CD4-positive, alpha-beta T cell treated with Interferon alpha-2 for 1 hour (primary cell): Measurements from ENCODE around the gene LETM1.

Experiments used
- DNase-seq, 2 donors: peaks; one replicate each; pipeline ENCODE4 v3.0.0-alpha.2; 2020 to 2022

The LETM1 gene

DNA sequence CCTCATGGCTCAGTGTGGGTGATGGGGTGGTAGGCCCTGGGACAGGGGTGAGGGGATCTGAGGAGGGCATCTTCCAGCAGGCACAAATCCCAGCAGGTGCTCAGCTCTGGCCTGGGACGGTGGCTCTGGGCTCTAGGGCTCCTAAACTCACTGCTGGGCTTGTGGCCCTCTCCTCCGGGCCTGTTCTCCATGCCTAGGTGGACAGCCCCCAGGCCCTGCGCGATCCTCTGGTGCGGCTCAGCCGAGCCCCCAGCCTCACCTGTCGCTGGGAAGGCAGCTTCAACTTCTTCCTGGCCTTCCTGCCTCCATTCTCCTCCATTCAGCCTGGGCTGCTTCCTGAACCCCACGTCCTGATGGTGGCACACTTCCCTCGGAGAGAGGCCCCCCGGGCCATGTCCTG, 82.2 kb downstream of the LETM1 start:
- DNase-seq, result no peak

DNA sequence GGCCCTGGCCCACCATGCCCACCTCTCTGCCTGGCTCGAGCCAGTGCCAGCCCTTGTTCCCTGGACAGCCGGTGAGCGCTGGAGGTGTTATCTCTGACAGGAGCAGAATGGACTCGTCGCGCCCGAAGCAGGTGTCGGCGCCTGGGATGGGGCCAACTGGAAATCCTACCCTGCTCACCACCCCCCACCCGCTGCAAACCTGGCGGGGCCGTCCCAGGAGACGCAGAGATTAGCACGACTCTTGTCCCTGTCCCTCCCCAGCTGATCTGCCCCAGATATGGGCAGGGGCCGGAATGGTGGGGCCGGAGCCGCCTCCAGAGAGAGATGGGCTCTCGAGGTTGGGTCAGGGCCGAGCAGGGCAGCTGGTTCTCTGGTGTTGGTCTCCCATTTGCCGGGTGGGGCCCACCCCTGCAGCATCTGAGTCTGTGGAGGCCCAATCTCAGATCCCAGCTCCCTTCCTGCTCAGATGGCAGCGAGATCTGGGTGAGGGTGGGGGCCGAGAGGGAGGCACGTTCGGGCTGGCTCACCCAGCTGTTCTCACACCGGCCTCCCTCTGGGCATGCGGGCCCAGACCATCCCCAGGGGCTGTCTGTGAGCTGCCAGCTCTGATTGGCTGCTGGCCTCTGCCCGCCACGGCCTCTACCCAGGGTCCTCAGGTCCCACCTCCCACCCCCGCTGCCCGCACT, 83.0 kb downstream of the LETM1 start:
- DNase-seq, result no peak

DNA sequence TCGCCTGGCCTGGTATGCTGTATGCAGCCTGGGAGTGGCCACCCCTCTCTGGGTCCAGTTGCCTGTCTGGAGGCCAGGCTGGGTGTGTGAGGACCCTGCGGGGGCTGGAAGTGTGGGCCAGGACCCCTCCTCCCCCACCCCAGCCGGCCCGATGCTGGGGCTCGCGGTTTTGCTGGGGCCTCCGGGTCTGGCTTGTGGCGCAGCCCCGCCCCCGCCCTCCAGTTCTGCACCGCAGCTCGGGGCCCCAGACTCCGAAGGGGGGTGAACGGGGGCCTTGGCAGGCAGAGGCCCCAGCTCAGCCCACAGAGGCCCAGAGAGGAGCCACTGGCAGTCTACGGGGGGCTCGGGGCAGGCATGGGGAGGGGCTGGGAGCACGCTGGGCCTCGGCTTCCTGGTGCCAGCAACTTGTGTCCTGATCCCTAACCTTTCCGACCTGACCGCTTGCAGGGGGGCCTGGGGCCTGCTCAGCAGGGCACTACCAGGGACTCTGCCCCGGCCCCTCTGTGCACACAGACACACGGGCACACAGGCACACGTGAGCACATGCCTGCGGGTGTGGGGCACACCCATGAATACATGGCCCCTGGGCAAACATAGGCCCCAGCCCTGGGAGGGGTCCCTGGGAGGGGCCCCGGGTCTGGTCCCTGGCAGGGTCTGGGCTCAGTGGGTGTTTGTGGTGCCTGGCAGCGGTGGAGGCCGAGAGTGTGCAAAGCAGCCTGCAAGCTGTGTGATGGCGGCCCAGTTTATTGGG, 84.2 kb downstream of the LETM1 start:
- DNase-seq, result no peak

DNA sequence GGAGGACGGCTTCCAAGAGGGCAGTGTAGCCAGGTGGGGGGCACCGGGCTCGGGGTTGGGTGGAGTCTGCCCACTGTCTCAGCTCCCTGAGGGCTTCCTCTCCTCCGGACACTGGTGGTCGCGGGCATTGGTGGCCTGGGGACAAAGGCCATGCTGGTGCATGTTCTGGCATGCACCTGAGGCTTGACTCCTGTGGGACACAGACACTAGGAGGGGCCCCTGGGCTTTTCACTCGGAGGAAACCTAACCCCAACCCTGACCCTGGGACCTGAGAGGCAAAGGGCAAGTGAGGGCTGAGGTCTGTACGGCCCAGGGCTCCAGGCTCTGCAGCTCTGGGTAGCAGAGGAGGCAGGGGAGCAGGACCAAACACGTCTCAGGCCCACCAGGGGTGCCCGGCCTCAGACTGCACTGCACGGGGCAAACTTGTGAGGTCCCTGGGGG, 85.1 kb downstream of the LETM1 start:
- DNase-seq, result no peak

DNA sequence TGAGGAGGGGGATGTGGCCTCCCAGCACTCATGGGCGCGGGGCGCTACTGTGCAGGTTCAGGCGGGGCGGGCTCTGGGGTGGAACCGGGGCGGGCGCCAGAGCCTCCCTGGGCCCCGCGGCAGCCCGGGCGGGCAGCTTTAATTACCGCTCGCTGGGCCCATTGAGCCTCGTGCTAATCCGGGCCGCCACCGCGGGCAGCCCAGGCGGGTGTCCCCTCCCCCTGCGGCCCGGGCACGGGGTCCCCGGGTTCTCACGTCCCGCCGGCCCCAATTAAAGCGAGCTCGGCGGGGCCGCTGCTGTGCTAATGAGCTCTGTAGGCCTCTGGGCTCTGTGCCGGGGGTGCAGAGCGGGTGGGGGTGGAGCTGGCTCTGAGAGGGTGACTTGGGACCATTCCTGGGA, 85.7 kb downstream of the LETM1 start:
- DNase-seq, result no peak

DNA sequence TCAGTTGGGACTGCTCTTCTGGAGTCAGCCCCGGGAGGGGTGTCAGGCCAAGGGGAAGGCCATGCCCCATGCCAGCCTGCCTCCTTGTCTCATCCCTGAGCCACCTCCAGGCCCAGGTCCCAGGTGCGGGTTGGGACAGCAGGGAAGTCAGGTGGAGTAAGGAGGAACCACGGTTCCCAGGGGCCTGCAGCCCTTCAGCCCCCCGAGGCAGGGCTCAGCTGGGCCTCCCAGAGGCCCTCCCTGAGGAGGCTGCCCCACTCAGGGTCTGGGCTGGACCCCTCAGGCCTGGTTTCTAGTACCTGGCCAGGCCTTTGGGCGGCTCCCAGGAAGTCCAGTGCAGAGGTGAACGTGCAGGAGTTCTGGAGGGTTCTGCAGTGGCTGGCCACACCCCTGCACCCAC, 86.3 kb downstream of the LETM1 start:
- DNase-seq, result no peak

DNA sequence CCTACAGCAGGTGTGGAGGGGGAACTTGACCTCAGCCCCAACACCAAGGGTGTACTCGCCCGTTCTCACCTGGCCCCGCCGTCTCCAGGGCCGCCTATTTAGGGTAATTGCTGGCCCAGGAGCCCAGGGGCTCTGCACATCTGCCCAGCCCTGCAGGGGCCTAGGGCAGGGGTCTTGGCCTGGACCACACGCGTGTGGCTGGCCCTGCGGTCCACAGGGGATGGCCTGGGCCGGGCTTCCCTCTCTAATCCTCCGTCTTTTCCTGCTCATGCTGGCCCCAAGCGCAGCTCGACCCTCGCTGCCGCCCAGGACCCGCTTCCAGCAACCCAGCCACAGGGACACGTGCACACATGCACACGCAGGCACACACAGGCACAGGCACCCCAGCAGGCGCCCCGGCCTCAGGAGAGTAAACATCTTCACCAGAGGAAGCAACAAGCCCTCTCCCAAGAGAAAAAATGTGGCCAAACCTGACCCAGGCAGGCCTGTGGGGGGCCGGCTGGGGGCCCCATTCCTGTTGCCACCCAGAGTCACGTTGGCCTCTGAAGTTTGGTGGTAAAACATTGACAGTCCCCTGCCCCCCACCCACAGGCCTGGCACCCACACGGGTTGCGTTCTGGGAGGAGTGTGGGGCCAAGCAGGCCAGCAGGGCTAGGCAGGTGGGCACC, 87.5 kb downstream of the LETM1 start:
- DNase-seq, result no peak

DNA sequence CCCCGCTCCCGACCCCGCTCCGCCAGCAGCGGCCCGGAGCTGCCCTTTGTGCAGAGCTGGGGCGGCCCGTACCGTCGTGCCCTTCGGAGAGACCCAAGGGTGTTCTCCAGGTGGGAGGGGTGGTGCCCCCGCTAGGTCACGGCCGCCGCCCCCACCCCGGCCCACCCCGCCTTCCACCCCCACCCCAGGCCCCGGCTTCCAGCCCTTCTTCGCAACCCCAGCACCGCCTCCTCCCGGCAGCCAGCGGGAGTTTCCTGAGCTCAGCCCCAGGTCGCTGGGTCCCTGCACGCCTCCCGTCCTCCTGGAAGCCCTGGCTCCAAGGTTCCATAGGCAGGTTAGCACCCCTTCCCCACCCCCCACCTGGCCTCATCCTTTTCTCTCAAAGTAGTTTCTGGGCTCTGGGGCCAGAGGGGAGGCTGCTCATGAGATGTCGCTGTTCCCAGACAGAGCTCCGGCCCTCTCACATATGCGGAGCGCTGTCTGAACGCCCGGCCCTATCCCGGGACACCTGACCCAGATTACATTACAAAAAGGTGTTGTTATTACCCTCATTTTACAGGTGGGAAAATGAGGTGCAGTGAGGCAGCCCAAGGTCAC, 88.1 kb downstream of the LETM1 start:
- DNase-seq, result peak in 1 of 2 donors; percentile 25

DNA sequence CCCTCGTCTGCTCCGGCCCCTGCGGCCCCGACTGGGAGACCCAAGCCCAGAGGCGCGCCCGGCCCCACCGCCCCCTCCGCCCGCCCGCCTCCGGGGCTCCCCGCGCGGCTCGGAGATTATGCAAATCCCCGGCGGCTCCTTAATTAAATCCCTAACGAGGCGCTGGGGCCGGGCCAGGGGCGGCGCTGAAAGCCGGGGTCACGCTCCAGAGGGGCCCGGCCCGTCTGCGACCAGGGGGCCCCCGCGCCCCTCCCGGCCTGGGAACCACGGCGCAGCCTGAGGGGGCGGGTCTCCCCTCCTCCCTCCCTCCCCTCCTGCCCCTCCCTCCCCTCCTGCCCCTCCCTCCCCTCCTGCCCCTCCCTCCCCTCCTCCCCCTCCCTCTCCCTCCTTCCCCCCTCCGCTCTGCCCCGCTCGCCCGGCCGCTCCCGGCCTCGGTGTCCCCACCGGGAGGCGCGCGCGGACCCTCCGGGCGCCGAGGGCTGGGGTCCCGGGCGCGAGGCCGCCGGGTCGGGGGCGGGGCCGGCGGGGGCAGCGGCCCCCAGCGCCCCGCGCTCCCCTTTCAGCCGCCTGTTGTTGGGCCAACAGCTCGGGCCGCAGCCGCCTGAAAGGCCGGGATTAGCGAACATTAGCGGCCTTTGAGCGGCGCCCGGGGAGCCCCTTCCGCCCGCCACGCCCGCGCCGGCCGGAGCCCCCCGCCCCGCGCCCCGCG, 88.7 kb downstream of the LETM1 start:
- DNase-seq, result peak in 1 of 2 donors; percentile 10

DNA sequence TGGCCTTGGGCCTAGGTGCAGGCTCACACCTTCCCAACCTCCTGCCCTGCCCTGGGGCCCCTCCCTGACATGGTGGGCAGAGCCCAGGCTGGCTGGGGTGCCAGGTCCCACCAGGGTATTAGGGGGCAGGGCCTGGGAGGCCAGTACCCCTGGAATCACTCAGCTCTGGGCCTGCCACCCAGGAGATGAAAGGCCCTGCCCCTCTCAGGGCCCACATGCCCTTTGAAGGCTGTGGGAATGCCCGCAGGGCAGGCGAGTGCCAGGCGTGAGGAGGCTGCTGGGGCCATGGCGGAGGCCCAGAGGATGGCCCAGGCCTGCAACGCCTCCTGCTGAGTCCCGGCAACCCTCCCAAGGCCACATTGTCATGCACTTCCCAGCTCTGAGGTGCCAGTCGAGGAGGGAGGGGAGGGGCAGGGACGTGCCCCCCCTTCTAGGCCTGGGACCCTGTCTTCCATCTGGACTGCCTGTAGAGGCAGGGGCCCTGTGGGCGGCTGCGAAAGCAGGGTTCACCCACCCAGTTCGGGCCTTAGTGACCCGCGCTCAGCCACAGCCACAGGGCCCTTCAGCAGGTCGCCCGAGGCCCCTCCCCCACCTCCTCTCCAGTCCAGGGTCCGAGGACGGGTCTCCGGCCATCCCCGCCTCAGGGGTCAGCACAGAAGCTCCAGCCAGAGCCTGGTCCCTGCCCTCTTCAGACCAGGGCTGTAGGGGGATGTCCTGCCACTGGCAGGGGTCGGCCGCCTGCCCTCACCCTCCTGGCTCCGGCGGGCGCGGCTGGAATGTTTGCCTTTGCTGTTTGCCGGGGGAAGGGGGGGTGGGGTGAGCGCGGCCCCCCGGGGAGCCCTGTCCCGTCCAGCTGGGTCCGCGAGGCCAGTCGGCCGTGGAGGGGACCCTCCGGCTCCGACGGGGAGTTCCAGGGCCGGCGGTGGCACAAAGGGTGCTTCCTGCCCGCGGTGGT, 89.6 kb downstream of the LETM1 start:
- DNase-seq, result no peak

DNA sequence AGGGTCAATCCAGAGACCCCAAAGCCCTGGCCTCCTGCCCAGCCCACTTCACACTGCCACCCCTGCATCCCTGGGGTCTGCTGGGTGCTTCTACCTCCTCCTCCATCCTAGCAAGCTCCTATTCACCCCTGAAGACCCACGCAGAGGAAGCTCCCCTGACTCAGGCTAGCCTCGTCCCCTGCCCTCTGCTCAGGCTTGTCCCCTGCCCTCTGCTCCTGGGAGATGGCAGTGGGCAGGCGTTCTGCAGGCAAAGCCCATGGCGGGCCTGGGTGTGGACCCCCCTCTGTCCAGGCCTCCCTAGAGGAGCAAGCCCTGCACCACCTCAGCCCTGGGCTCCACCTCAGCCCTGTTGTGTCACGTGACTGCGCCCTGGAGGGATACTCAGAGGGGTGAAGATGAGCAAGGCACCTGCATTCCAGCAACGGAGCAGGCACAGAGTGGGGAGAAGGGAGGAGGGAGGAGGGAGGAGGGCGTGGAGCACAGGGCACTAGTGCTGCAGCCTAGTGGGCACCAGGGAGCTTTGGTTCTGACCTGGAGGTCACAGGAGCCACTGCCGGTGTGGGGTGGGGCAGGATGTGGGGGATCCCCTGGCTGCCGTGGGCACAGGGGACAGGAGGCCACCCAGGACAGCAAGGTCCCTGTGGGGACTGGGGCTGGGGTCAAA, 90.4 kb downstream of the LETM1 start:
- DNase-seq, result no peak

DNA sequence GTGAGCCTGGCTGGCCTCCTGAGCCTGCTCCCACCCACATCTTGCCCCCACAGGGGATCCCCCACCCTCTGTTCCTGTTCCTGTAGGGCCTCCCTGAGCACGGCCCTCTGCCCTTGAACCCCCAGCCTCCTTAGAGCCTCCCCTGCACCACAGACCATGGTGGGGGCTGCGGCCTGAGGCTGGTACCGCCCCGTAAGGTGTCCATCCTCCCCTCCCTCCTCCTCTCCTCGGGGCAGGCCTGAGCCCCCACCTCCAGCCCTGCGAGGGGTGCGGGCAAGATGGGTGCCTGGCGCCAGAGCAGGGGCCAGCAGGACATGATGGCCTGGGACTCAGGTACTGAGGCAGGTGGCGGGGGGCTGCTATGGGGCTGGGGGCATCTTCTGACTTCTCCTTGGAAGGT, 91.3 kb downstream of the LETM1 start:
- DNase-seq, result no peak

DNA sequence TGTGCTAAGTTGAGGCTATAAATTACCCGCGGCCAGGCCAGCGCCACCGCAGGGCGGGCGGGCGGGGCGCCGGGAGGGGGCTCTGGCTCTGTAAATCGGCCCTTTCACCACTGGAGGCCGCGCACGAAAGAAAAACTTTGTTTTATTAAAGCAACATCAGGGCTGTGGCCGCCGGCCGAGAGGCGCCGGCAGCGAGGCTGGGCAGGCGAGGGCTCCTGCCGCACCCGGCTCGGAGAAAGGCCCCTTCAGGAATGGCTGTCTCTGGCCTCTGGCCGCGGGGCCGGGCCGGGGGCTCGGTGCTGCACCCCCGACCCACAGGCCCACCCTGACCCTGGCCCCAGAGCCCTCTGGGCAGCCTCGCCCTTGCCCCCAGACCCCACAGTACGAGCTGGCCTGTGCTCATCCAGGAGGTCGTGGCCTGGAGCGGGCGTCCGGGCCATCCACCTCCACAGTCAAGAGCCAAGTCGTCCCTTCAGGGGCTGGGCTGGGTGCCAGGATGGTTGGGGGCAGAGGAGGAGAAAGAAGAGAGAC, 92.3 kb downstream of the LETM1 start:
- DNase-seq, result no peak

DNA sequence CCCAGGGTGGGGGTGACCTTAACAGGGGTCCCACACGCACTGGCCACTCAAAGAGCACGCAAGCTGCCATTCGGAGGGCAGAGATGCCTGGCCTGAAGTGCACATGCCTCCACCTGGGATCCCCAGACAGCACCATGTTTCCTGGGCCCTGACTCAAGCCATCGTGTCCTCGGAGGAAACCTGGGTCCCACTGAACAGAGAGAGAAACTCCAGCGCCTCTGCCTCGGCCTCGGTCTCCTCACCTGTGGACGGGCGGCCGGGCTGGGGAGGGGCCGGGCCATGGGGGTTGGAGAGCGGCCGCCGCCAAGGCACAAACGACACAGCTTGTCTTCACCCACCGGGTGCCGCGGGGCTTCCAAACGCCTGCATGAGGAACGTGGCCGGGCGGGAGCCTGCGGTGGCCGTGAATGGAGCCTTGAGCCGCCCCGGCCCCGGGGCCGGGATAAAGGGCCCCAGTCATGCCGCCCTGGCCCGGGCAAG, 92.8 kb downstream of the LETM1 start:
- no peak for DNase-seq

DNA sequence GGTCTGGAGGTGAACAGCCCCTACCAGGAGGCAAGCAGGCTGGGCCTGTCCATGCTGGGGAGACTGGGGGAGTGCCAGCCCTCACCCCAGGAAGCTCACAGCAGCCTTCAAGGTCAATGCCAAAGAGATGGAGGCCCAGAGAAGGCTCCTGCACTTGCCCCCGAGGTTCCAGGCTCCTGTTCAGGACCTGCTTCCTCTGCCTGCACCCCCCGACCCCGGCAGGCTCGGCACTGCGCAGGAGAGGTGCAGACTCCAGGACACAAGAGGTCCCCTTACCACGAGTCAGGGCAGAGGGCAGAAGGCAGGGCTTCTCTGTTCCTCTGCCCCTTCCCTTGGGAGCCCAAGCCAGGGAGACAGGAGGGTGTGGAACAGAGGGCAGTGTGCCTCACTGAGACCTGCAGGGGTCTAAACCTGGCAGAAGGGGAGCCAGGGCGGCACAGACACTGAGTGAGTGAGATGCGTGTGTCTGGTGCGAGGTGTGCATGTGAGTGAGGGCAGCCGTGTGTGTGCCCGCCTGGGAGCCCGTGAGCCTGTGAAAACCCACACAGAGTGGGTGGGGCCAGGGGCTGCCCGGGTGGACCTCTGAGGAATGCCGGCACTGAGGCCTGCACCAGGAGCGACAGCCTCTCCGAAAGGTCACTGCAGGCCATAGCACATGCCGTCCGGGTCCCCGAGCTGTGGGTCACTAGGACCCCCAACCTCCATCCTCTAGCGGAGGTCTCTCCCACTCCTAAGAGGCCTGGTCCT, 93.5 kb downstream of the LETM1 start:
- DNase-seq, result no peak
